HT-29 (cell line): ENCODE measurements around the gene PLIN1. TPM values are rescaled to one million over a fixed set of nuclear protein-coding genes. Genes with fewer than 3 reads are reported as not detected.

ENCODE experiments used
- DNase-seq: peaks from one replicate; pipeline ENCODE4 v3.0.0-alpha.2; 2015; ENCODE audit warnings: low spot score
- total RNA-seq: library from RNA; depleted of rRNA; stranded (reverse); fragments of >200 nt; shearing (Covaris generic); gene quantifications from 2 replicates; pipeline ENCODE4 v1.2.3, GENCODE V29; 2014

The PLIN1 gene
- total RNA-seq, 1 experiment from 2014 or later: 0.51 TPM

GRCh38 chr15:89652666-89653065 is 26.5 kb downstream of the PLIN1 start:
- DNase-seq: no peak

- DNase-seq: no peak
Observed at GRCh38 chr15:89652131-89652530, 27.0 kb downstream of the PLIN1 start.

- DNase-seq: no peak
Observed at GRCh38 chr15:89649716-89650115, 29.5 kb downstream of the PLIN1 start.

GRCh38 chr15:89649013-89649625 is 30.0 kb downstream of the PLIN1 start:
- no peak for DNase-seq

GRCh38 chr15:89648106-89649012 is 30.8 kb downstream of the PLIN1 start:
- no peak for DNase-seq

GRCh38 chr15:89647191-89647851 is 31.8 kb downstream of the PLIN1 start:
- DNase-seq: peak; percentile 90

- DNase-seq: no peak
Observed at GRCh38 chr15:89646416-89647141, 32.6 kb downstream of the PLIN1 start.

GRCh38 chr15:89645680-89646079 is 33.5 kb downstream of the PLIN1 start:
- DNase-seq: no peak

GRCh38 chr15:89642106-89642505 is 37.1 kb downstream of the PLIN1 start:
- no peak for DNase-seq

- no peak for DNase-seq
Observed at GRCh38 chr15:89641053-89641452, 38.1 kb downstream of the PLIN1 start.

GRCh38 chr15:89640245-89640644 is 38.9 kb downstream of the PLIN1 start:
- no peak for DNase-seq

- no peak for DNase-seq
Observed at GRCh38 chr15:89633585-89633984, 45.6 kb downstream of the PLIN1 start.

- DNase-seq: no peak
Observed at GRCh38 chr15:89632563-89633430, 46.4 kb downstream of the PLIN1 start.

- DNase-seq: no peak
Observed at GRCh38 chr15:89631902-89632264, 47.3 kb downstream of the PLIN1 start.

- DNase-seq: no peak
Observed at GRCh38 chr15:89630974-89631901, 47.9 kb downstream of the PLIN1 start.

GRCh38 chr15:89630260-89630659 is 48.9 kb downstream of the PLIN1 start:
- DNase-seq: no peak

- DNase-seq: no peak
Observed at GRCh38 chr15:89629829-89630228, 49.3 kb downstream of the PLIN1 start.

GRCh38 chr15:89628806-89629715 is 50.1 kb downstream of the PLIN1 start:
- no peak for DNase-seq

GRCh38 chr15:89628301-89628700 is 50.9 kb downstream of the PLIN1 start:
- no peak for DNase-seq
